ENCODE data around the gene LATS2. TPM values are rescaled to one million over a fixed set of nuclear protein-coding genes. Genes with fewer than 3 reads are reported as not detected.

The LATS2 gene
- total RNA-seq, 4 donors from 2014 or later, result 49.8 to 93.8 (median 77.0) TPM

GRCh38 chr13:21071924-21072323 is 10.5 kb upstream of the LATS2 start:
- Histone ChIP-seq H3K27me3 (no peaks in the 10 kb centered on the region), H3K4me1 (peaks cover 4 to 54% (median 48%) of the 10 kb centered on the region in 4 donors), H3K9me3 (no peaks in the 10 kb centered on the region), H3K4me3 (no peak overlapping the region), H3K27ac (replicated peaks in 1 of 4) (peak overlapping the region in 3 of 4 donors; percentile 20 to 66 (median 57)), H3K36me3 (no peaks in the 10 kb centered on the region)
- TF ChIP-seq POLR2A (IDR thresholded peaks at IDR 0.05; ENCODE audit: low read depth) (no peak), POLR2AphosphoS5 (IDR thresholded peaks at IDR 0.05) (no peak), EP300 (IDR thresholded peaks at IDR 0.05) (no peak), CTCF (IDR thresholded peaks at IDR 0.05) (no peak)
- DNase-seq (ENCODE audit: extremely low spot score), result no peak
- intact Hi-C loops (cut with DNase I), result no loop called here

- Histone ChIP-seq H3K27me3 (no peaks in the 10 kb centered on the region), H3K9me3 (no peaks in the 10 kb centered on the region), H3K4me3 (no peak overlapping the region), H3K27ac (replicated peaks in 1 of 4) (peak overlapping the region; percentile 20 to 79 (median 62)), H3K4me1 (peaks cover under 1 to 49% (median 45%) of the 10 kb centered on the region in 4 donors), H3K36me3 (no peaks in the 10 kb centered on the region)
- 54% methylated on average over 4 of the region's 4 CpGs for WGBS
- peak; percentile 8 for DNase-seq (ENCODE audit: extremely low spot score)
- intact Hi-C loops (cut with DNase I), result no loop called here
- TF ChIP-seq EP300 (IDR thresholded peaks at IDR 0.05) (no peak), POLR2AphosphoS5 (IDR thresholded peaks at IDR 0.05) (no peak), POLR2A (IDR thresholded peaks at IDR 0.05; ENCODE audit: low read depth) (no peak), CTCF (IDR thresholded peaks at IDR 0.05) (no peak)
Measured at GRCh38 chr13:21071015-21071414, 9.6 kb upstream of the LATS2 start.

- intact Hi-C loops (cut with DNase I), result loop anchor here (5.0 kb wide), 1 partner anchor 127 kb away; no protein-coding TSS in a partner anchor
- H3K27ac ChIP-seq (replicated peaks in 1 of 4), result peak overlapping the region; percentile 48 to 79 (median 68)
- H3K27me3 ChIP-seq, result no peaks in the 10 kb centered on the region
- no peaks in the 10 kb centered on the region for H3K9me3 ChIP-seq
- 30% methylated on average over 6 of the region's 6 CpGs for WGBS
- no peak overlapping the region for H3K4me3 ChIP-seq
- H3K36me3 ChIP-seq, result no peaks in the 10 kb centered on the region
- peaks cover 0 to 36% (median 34%) of the 10 kb centered on the region in 4 donors for H3K4me1 ChIP-seq
- DNase-seq (ENCODE audit: extremely low spot score), result peak; percentile 57
- peak; percentile 53 to 84 for TF ChIP-seq POLR2AphosphoS5 (IDR thresholded peaks at IDR 0.05)
- TF ChIP-seq POLR2A (IDR thresholded peaks at IDR 0.05; ENCODE audit: low read depth), result no peak
Measured at GRCh38 chr13:21069561-21070004, 8.2 kb upstream of the LATS2 start.

GRCh38 chr13:21067848-21068247 is 6.5 kb upstream of the LATS2 start:
- H3K4me1 ChIP-seq, result peaks cover 0 to 34% (median 32%) of the 10 kb centered on the region in 4 donors
- H3K27ac ChIP-seq (replicated peaks in 1 of 4), result no peak overlapping the region
- no peak overlapping the region for H3K4me3 ChIP-seq
- no peak for TF ChIP-seq EP300 (IDR thresholded peaks at IDR 0.05)
- TF ChIP-seq POLR2A (IDR thresholded peaks at IDR 0.05; ENCODE audit: low read depth), result no peak
- no peak for TF ChIP-seq CTCF (IDR thresholded peaks at IDR 0.05)
- TF ChIP-seq POLR2AphosphoS5 (IDR thresholded peaks at IDR 0.05), result no peak
- no peaks in the 10 kb centered on the region for H3K9me3 ChIP-seq
- WGBS, result 91% methylated on average over 4 of the region's 4 CpGs
- intact Hi-C loops (cut with DNase I), result loop anchor here (5.0 kb wide), 1 partner anchor 126 kb away; no protein-coding TSS in a partner anchor
- H3K27me3 ChIP-seq, result no peaks in the 10 kb centered on the region
- peak; percentile 3 for DNase-seq (ENCODE audit: extremely low spot score)
- no peaks in the 10 kb centered on the region for H3K36me3 ChIP-seq

GRCh38 chr13:21066946-21067345 is 5.6 kb upstream of the LATS2 start:
- WGBS, result 75% methylated on average over 4 of the region's 4 CpGs
- intact Hi-C loops (cut with DNase I), result loop anchor here (5.0 kb wide), 1 partner anchor 125 kb away; no protein-coding TSS in a partner anchor
- H3K27ac ChIP-seq (replicated peaks in 1 of 4), result no peak overlapping the region
- TF ChIP-seq CTCF (IDR thresholded peaks at IDR 0.05), result no peak
- no peak for TF ChIP-seq POLR2A (IDR thresholded peaks at IDR 0.05; ENCODE audit: low read depth)
- no peak for TF ChIP-seq EP300 (IDR thresholded peaks at IDR 0.05)
- TF ChIP-seq POLR2AphosphoS5 (IDR thresholded peaks at IDR 0.05), result no peak
- no peaks in the 10 kb centered on the region for H3K9me3 ChIP-seq
- no peak overlapping the region for H3K4me3 ChIP-seq
- DNase-seq (ENCODE audit: extremely low spot score), result no peak
- H3K4me1 ChIP-seq, result peaks cover 2 to 37% (median 36%) of the 10 kb centered on the region in 4 donors
- H3K27me3 ChIP-seq, result no peaks in the 10 kb centered on the region
- no peaks in the 10 kb centered on the region for H3K36me3 ChIP-seq

Measured in esophagus muscularis mucosa (tissue), 4 donors.